Tibial artery (tissue), 4 donors: ENCODE data around the gene NKX3-2.
"Not testable (repeated sequence)": the region's sequence is repeated elsewhere in the genome, so short reads cannot be mapped to it uniquely, and the experiment has no call there.

Source experiments
- DNase-seq, 2 donors: peaks; one replicate each; pipeline ENCODE4 v3.0.0-alpha.2; 2019
- H3K27ac ChIP-seq, 2 donors: fragments of 200-600 bp; sonication (generic) in 1 of 2; 1 replicate in 1 of 2; 2 replicates in 1 of 2; pipeline ENCODE4 v1.5.1; 2018 to 2019; ENCODE audit warnings: mild to moderate bottlenecking in 1 of 2
- H3K27me3 ChIP-seq, 2 donors: fragments of 200-600 bp; sonication (generic) in 1 of 2; one replicate each; pipeline versions ENCODE4 v1.5.1 to v1.6.0; 2016 to 2019
- H3K36me3 ChIP-seq, 3 donors: fragments of 200-600 bp; sonication (generic) in 2 of 3; one replicate each; pipeline ENCODE4 v1.5.1; 2016 to 2019; ENCODE audit warnings: mild to moderate bottlenecking in 2 of 3
- H3K4me1 ChIP-seq, 4 donors: fragments of 200-600 bp; sonication (generic) in 2 of 4; 1 replicate in 3 of 4; 2 replicates in 1 of 4; pipeline ENCODE4 v1.5.1; 2016 to 2019
- H3K4me3 ChIP-seq, 2 donors: fragments of 200-600 bp; sonication (generic) in 1 of 2; 1 replicate in 1 of 2; 2 replicates in 1 of 2; pipeline ENCODE4 v1.5.1; 2018 to 2019; ENCODE audit warnings: mild to moderate bottlenecking in 2 of 2
- H3K9me3 ChIP-seq, 3 donors: fragments of 200-600 bp; sonication (generic) in 1 of 3; one replicate each; pipeline ENCODE4 v1.5.1; 2016 to 2019
- intact Hi-C: fragments of 100-400 bp; cut with DNase I; formaldehyde crosslinking; loops from one replicate; pipeline ENCODE4 v1.15.0; 2023; ENCODE audit warnings: low total_unique reads
- TF ChIP-seq, protein P1 (sequence below), 2 experiments: fragments of 200-600 bp in 1 of 2; fragments of 450-650 bp in 1 of 2; IDR thresholded peaks; one replicate each; pipeline ENCODE4 v1.5.1; 2017 to 2019; ENCODE audit warnings: antibody characterized with exemption in 2 of 2, mild to moderate bottlenecking in 1 of 2, moderate library complexity in 1 of 2

NKX3-2 gene

DNA sequence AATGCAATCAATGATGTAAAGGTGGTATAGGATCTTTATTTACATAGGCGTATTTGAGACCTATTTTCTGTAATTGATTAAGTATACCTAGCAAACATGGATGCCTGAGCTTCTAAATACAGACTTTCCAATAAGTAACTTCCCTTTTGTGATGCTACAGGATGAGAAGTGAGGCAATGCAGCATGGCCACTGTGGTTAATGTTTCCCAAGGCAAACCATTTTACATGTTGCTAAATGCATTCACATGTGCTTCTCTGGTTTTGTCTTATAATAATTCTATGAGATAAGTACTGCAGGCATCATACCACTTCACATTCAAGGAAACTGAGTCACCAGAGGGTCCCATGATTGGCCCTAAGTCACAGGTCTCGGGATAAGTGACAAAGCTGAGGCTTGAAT, 35.7 kb upstream of the NKX3-2 start:
- DNase-seq = no peak
- Histone ChIP-seq H3K36me3 (peaks cover 80 to 98% (median 87%) of the 10 kb centered on the region in 3 donors), H3K27me3 (no peaks in the 10 kb centered on the region), H3K9me3 (no peaks in the 10 kb centered on the region), H3K27ac (no peak overlapping the region), H3K4me1 (no peaks in the 10 kb centered on the region), H3K4me3 (no peak overlapping the region)
- intact Hi-C loops = no loop called here
- TF ChIP-seq, protein P1, sequence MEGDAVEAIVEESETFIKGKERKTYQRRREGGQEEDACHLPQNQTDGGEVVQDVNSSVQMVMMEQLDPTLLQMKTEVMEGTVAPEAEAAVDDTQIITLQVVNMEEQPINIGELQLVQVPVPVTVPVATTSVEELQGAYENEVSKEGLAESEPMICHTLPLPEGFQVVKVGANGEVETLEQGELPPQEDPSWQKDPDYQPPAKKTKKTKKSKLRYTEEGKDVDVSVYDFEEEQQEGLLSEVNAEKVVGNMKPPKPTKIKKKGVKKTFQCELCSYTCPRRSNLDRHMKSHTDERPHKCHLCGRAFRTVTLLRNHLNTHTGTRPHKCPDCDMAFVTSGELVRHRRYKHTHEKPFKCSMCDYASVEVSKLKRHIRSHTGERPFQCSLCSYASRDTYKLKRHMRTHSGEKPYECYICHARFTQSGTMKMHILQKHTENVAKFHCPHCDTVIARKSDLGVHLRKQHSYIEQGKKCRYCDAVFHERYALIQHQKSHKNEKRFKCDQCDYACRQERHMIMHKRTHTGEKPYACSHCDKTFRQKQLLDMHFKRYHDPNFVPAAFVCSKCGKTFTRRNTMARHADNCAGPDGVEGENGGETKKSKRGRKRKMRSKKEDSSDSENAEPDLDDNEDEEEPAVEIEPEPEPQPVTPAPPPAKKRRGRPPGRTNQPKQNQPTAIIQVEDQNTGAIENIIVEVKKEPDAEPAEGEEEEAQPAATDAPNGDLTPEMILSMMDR (IDR thresholded peaks at IDR 0.05) = no peak

DNA sequence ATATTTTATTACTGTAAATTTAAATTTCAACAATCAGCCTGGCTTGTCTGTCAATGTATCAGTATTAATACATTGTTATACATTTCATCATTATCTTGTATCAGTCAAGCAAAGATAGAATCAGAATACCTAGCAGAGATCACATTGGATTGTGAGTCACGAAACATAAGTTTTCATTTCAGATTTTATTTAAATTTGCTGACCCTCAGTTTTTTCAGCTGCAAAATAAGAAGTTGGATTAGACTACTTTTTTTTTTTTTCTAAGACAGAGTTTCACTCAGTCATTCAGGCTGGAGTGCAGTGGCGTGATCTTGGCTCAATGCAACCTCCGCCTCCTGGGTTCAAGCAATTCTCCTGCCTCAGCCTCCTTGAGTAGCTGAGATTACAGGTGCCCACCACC, 33.4 kb upstream of the NKX3-2 start:
- H3K9me3 ChIP-seq = no peaks in the 10 kb centered on the region
- H3K27me3 ChIP-seq = no peaks in the 10 kb centered on the region
- no peak overlapping the region for H3K27ac ChIP-seq
- H3K36me3 ChIP-seq = peaks cover 91 to 100% (median 98%) of the 10 kb centered on the region in 3 donors
- DNase-seq = no peak
- intact Hi-C loops = no loop called here
- H3K4me3 ChIP-seq = no peak overlapping the region
- H3K4me1 ChIP-seq = no peaks in the 10 kb centered on the region
- TF ChIP-seq, protein P1 (IDR thresholded peaks at IDR 0.05) = no peak

DNA sequence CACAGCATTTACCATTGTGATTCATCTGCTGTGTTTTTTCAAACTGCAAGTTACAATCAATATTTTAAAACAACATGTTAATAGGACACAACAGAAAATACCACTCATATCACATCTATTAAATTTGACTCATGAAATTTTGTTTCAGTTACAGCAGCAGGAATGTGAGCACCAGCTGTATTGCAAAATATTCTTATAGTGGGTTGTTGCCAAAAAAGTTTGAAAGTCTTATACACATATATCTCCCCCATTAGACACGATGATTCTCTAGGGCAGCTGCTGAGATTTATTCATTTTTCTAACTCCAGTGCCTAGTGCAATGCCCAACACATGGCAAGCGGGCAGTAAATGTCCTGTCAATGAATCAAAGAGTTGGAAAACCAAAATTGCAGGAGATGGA, 26.6 kb upstream of the NKX3-2 start:
- peaks cover 69 to 97% (median 73%) of the 10 kb centered on the region in 3 donors for H3K36me3 ChIP-seq
- TF ChIP-seq, protein P1 (IDR thresholded peaks at IDR 0.05) = no peak
- H3K4me3 ChIP-seq = no peak overlapping the region

GRCh38 chr4:13567125-13567524, 22.8 kb upstream of the NKX3-2 start:
- Histone ChIP-seq H3K27me3 (no peaks in the 10 kb centered on the region), H3K9me3 (no peaks in the 10 kb centered on the region), H3K27ac (no peak overlapping the region), H3K4me1 (no peaks in the 10 kb centered on the region), H3K36me3 (peaks cover 38 to 65% (median 40%) of the 10 kb centered on the region in 3 donors), H3K4me3 (no peak overlapping the region)
- TF ChIP-seq, protein P1 (IDR thresholded peaks at IDR 0.05) = no peak
- intact Hi-C loops = no loop called here
- no peak for DNase-seq

More for the DNA sequence above, 26.6 kb upstream of the NKX3-2 start:
- Histone ChIP-seq H3K27me3 (no peaks in the 10 kb centered on the region), H3K4me1 (no peaks in the 10 kb centered on the region), H3K27ac (no peak overlapping the region), H3K9me3 (no peaks in the 10 kb centered on the region)
- intact Hi-C loops = no loop called here
- DNase-seq = no peak

DNA sequence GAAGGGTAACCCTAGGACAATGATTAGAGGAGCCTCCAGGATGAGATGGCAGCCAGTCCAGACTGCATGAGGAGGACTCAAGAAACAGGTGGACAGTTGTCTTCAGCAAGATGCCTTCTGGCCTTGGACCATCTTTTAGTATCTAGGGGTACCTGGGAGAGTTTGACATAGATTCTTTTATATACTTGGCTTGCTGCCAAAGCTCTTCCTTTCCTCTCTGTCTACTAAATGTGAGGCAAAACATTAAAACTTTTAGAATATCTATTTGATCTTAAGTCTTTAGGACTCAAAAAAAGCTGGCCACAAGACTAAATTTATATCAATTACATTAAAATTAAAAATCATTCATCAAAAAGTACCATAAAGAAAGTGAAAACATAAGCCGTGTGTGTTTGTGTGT, 18.6 kb upstream of the NKX3-2 start:
- TF ChIP-seq, protein P1 (IDR thresholded peaks at IDR 0.05) = no peak
- no peaks in the 10 kb centered on the region for H3K27me3 ChIP-seq
- H3K36me3 ChIP-seq = peaks cover 0 to 23% (median 2%) of the 10 kb centered on the region in 3 donors
- H3K9me3 ChIP-seq = no peaks in the 10 kb centered on the region
- intact Hi-C loops = no loop called here
- H3K27ac ChIP-seq = no peak overlapping the region
- no peak for DNase-seq
- no peaks in the 10 kb centered on the region for H3K4me1 ChIP-seq
- H3K4me3 ChIP-seq = no peak overlapping the region

- TF ChIP-seq, protein P1 (IDR thresholded peaks at IDR 0.05) = no peak
- no peak overlapping the region for H3K27ac ChIP-seq
- no peak for DNase-seq
- H3K27me3 ChIP-seq = no peaks in the 10 kb centered on the region
- peaks cover 0 to 12% (median 0%) of the 10 kb centered on the region in 3 donors for H3K36me3 ChIP-seq
- no peaks in the 10 kb centered on the region for H3K9me3 ChIP-seq
- no peak overlapping the region for H3K4me3 ChIP-seq
- no peaks in the 10 kb centered on the region for H3K4me1 ChIP-seq
- intact Hi-C loops = no loop called here
Observed at GRCh38 chr4:13561673-13562072, 17.4 kb upstream of the NKX3-2 start.

- H3K27me3 ChIP-seq, H3K4me1 ChIP-seq, H3K4me3 ChIP-seq, intact Hi-C loops, DNase-seq, H3K9me3 ChIP-seq, H3K36me3 ChIP-seq, H3K27ac ChIP-seq: not testable (repeated sequence)
Observed at GRCh38 chr4:13560111-13560510, 15.8 kb upstream of the NKX3-2 start.
